Measurements from ENCODE around the gene GLI3.

Gene GLI3

DNA sequence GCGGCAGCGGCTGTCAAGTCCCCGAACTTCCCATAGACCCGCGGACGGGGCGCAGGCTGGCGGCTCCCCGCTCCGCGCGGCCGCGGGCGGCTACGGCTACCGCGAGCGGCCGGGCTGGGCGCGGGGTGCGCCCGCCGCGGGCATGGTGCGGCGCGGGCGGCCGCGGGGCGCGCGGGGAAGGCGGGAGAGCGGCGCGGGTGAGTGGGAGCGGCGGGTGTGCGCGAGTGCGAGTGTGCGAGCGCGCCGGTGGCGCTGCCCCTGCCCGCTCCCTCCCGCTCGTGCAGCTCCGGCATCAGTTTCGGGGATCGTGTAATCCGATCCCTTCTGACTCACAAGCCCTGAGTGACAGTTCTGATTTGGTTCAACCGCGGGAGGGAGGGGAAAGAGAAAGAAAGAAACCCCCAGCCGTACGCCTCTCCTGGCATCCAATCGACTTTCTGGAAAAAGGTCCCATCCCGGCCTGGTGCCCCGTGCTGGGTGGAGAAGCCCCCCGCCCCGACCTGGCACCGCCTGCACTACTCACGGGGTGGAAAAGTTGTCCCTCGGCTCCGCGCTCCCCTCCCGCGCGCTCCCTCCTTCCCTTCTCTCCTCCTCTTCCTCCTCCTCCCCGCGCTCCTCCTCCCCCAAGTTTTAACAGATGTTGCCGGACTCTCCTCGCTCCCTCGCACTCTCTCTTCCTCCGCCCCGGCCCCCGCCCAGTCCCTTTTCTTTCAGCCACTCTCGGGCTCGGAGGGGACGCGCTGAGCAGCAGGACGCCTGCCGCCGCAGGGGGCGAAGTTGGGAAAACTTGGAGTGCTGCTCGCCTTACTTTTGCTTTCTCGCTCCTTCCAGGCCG lies at the start of gene GLI3:
Gene GLI3, minus strand, starts transcription at position 234 of the 835 bp plus-strand sequence. CDS start 13,956 bp downstream, outside the sequence.
- TF ChIP-seq, protein P1, sequence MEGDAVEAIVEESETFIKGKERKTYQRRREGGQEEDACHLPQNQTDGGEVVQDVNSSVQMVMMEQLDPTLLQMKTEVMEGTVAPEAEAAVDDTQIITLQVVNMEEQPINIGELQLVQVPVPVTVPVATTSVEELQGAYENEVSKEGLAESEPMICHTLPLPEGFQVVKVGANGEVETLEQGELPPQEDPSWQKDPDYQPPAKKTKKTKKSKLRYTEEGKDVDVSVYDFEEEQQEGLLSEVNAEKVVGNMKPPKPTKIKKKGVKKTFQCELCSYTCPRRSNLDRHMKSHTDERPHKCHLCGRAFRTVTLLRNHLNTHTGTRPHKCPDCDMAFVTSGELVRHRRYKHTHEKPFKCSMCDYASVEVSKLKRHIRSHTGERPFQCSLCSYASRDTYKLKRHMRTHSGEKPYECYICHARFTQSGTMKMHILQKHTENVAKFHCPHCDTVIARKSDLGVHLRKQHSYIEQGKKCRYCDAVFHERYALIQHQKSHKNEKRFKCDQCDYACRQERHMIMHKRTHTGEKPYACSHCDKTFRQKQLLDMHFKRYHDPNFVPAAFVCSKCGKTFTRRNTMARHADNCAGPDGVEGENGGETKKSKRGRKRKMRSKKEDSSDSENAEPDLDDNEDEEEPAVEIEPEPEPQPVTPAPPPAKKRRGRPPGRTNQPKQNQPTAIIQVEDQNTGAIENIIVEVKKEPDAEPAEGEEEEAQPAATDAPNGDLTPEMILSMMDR (IDR thresholded peaks at IDR 0.05; ENCODE audit: insufficient read depth, low read depth, low read length, missing control alignments) = peak; percentile 31
- peak within 1 kb of the TSS; percentile 78 for H3K4me3 ChIP-seq (ENCODE audit: low read length)
- DNase-seq (ENCODE audit: low read depth) = peak; percentile 93

DNA sequence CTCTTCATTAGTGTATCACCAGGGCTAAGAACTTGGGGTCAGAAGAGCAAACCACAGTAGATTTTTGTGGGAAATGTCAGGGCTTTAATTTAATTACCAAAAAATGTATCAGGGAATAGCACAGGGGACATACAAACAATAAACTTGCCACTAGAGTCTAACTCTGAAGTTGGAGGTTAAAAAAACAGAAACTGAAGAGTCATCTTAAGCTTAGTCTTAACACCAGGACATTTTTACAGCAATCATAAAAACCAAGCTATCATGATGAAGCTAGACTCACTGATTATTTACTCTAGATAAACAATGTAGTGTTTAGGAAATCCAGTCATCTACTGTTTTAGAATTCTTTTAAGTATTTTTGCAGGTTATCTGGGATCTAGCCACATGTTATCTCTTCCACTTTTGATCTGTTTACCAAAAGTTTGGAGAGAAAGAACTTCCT lies 48.4 kb upstream of the GLI3 start:
- H3K4me3 ChIP-seq (ENCODE audit: low read length) = no peak overlapping the region
- TF ChIP-seq, protein P1 (IDR thresholded peaks at IDR 0.05; ENCODE audit: insufficient read depth, low read depth, low read length, missing control alignments) = no peak
- DNase-seq (ENCODE audit: low read depth) = no peak

DNA sequence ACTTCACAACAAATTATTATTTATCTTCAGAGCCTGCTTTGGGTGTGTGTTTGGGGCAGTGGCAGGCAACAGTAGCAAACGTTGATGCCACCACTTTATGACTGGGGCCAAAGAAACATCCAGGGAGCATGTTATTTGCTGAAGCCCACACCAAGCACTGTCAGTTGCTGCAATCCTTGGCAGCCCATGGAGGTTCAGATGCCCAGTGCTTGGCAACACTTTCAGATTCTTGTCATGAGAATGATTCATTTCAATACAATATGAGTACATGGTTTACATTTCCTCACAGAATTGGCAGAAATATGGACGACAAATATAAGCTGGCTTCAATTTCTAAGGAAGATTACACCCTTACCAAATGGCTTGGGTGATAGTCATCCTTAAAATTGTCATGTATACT lies 46.5 kb upstream of the GLI3 start:
- TF ChIP-seq, protein P1 (IDR thresholded peaks at IDR 0.05; ENCODE audit: insufficient read depth, low read depth, low read length, missing control alignments) = no peak
- no peak overlapping the region for H3K4me3 ChIP-seq (ENCODE audit: low read length)
- DNase-seq (ENCODE audit: low read depth) = peak; percentile 78

DNA sequence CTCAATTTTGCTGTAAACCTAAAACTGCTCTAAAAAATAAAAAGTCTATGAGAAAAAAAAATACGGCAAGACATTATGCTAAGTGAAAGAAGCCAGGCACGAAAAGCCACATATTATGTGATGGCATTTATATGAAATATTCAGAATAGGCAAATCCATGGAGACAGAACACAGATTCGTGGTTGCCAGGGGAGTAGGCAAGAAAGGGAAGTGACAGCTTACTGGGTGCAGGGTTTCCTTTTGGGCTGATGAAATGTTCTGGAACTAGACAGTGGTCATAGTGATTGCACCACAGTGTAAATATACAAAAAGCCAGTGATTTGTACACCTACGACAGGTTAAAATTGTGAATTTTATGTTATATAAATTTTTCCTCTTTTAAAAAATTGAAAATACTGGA lies 41.3 kb upstream of the GLI3 start:
- DNase-seq (ENCODE audit: low read depth) = peak; percentile 5
- TF ChIP-seq, protein P1 (IDR thresholded peaks at IDR 0.05; ENCODE audit: insufficient read depth, low read depth, low read length, missing control alignments) = no peak
- no peak overlapping the region for H3K4me3 ChIP-seq (ENCODE audit: low read length)

DNA sequence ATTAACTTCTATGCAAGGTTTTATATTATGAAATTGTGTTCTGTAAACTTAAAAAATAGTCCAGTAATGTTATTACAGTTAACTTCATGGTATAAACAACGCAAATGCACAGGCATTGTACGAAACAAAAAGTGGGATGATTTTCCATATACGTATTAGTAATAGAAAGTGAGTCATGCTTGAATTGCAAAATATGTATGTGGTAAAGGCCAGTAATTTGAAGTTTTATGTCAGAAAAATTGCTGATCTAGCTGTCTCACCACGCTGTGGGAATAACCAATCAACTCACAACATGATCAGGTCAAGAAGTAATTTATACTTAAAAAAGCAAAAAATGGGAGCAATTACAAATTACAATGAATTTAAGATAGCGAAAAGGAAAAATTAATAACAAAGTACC lies 37.0 kb upstream of the GLI3 start:
- no peak overlapping the region for H3K4me3 ChIP-seq (ENCODE audit: low read length)
- TF ChIP-seq, protein P1 (IDR thresholded peaks at IDR 0.05; ENCODE audit: insufficient read depth, low read depth, low read length, missing control alignments) = no peak
- peak; percentile 83 for DNase-seq (ENCODE audit: low read depth)

DNA sequence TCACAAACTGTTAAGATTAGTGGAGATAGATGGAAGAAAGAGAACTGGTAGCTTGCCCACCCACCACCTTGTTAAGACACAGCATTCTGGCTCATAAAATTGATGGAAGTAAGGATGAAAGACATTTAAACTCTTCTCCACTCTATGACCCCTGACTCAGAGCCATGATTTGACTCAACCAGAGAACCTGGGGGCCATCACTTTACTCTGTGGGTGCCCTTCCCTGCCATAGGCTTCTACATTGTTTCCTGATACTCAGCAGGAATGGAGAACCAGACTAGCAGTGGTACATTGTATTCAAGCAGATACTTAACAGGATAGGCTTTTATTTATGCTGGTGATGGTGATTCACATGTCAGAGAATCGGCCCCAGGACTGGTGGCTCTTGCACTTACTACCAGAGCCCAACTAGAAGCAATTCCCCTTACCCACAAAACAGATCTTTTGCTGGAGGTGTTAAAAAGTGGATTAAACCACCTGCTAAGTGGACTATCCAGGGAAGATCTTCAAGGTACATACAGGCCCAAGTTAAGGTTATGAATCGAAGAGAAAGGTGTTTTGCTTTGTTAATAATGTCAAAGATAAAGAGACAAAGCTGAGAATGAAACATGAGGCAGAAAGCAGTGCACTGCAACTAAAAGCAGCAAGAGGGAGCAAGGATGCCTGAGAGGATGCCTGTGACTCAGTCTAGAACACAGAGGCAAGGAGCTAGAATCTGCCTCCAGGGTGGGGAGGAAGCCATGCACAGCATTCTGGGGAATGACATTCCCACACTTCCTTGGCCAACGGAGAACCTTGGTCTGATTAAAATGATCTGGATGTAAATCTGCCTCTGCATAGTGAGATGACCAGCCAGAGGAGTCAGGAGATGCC lies 36.0 kb upstream of the GLI3 start:
- DNase-seq (ENCODE audit: low read depth) = peak; percentile 90
- no peak overlapping the region for H3K4me3 ChIP-seq (ENCODE audit: low read length)
- TF ChIP-seq, protein P1 (IDR thresholded peaks at IDR 0.05; ENCODE audit: insufficient read depth, low read depth, low read length, missing control alignments) = peak; percentile 83
